Natural killer cell (primary cell): Measurements from ENCODE around the gene PLEKHG4B. TPM values are rescaled to one million over a fixed set of nuclear protein-coding genes. Genes with fewer than 3 reads are reported as not detected.
"Not testable (repeated sequence)": the region's sequence is repeated elsewhere in the genome, so short reads cannot be mapped to it uniquely, and the experiment has no call there.

ENCODE experiments used
- ATAC-seq, 3 donors: fragments of 150-1000 bp in 2 of 3; fragments of 200-7000 bp in 1 of 3; cut with Tn5 transposase; 1 replicate in 1 of 3; 2 replicates in 2 of 3; pipeline ENCODE4 v1.10.0; 2021; ENCODE audit warnings: mild to moderate bottlenecking in 2 of 3, moderate library complexity in 2 of 3
- DNase-seq, 2 donors: peaks; one replicate each; pipeline versions ENCODE4 v3.0.0 to v3.0.0-alpha.2; 2013 to 2021; ENCODE audit warnings: mixed read lengths in 1 of 2
- H3K27ac ChIP-seq: one replicate; pipeline ENCODE4 v1.5.1; 2013; ENCODE audit warnings: mild to moderate bottlenecking, low read length
- H3K27me3 ChIP-seq: one replicate; pipeline ENCODE4 v1.6.1; 2013; ENCODE audit warnings: low read length; ENCODE audit not compliant: control insufficient read depth, insufficient read depth
- H3K36me3 ChIP-seq: one replicate; pipeline ENCODE4 v1.6.1; 2013; ENCODE audit warnings: low read length; ENCODE audit not compliant: control insufficient read depth, insufficient read depth
- H3K4me1 ChIP-seq: one replicate; pipeline ENCODE4 v1.6.1; 2013; ENCODE audit warnings: low read length; ENCODE audit not compliant: control insufficient read depth, insufficient read depth
- H3K4me3 ChIP-seq: one replicate; pipeline ENCODE4 v1.5.1; 2013; ENCODE audit warnings: low read length
- H3K9me3 ChIP-seq: one replicate; pipeline ENCODE4 v1.6.1; 2013; ENCODE audit warnings: low read length; ENCODE audit not compliant: control insufficient read depth, insufficient read depth
- H3K27ac Mint-ChIP-seq, 2 donors: one replicate each; pipeline ENCODE4 v1.8.0; 2022; ENCODE audit warnings: mild to moderate bottlenecking in 2 of 2, mixed read lengths in 2 of 2, moderate library complexity in 1 of 2
- H3K27me3 Mint-ChIP-seq, 2 donors: one replicate each; pipeline ENCODE4 v1.8.0; 2022; ENCODE audit warnings: low read depth in 2 of 2, mixed read lengths in 2 of 2
- H3K36me3 Mint-ChIP-seq: one replicate; pipeline ENCODE4 v1.8.0; 2022; ENCODE audit warnings: mixed read lengths
- H3K4me1 Mint-ChIP-seq, 2 donors: one replicate each; pipeline ENCODE4 v1.8.0; 2022; ENCODE audit warnings: mixed read lengths in 2 of 2
- H3K4me3 Mint-ChIP-seq: one replicate; pipeline ENCODE4 v1.8.0; 2022; ENCODE audit warnings: mild to moderate bottlenecking, moderate library complexity, mixed read lengths
- H3K9me3 Mint-ChIP-seq, 2 donors: one replicate each; pipeline ENCODE4 v1.8.0; 2022; ENCODE audit warnings: mixed read lengths in 2 of 2
- WGBS: methylation state at CpG from one replicate; pipeline ENCODE4 v1.1.7; 2013; ENCODE audit warnings: missing lambda C conversion rate; ENCODE audit not compliant: insufficient coverage; 5-methylcytosine and 5-hydroxymethylcytosine counted together
- intact Hi-C: fragments of 100-400 bp; cut with micrococcal nuclease; formaldehyde crosslinking; loops from one replicate; pipeline ENCODE4 v1.14.2; 2022
- total RNA-seq, 4 donors: library from RNA; stranded (reverse); fragments of 120-200 nt in 1 of 4; gene quantifications; one replicate each; pipeline versions ENCODE4 v1.2.3 to v1.2.4, GENCODE V29; 2013 to 2022
- TF ChIP-seq, protein P1 (sequence below): fragments of 200-600 bp; IDR thresholded peaks from one replicate; pipeline ENCODE4 v1.8.0; 2022; ENCODE audit warnings: antibody characterized with exemption

The PLEKHG4B gene
- total RNA-seq, 3 donors from 2014 or later (not counting 1 experiment from before 2014, with no cell fraction given), result 0.07 TPM; not detected in 2

DNA sequence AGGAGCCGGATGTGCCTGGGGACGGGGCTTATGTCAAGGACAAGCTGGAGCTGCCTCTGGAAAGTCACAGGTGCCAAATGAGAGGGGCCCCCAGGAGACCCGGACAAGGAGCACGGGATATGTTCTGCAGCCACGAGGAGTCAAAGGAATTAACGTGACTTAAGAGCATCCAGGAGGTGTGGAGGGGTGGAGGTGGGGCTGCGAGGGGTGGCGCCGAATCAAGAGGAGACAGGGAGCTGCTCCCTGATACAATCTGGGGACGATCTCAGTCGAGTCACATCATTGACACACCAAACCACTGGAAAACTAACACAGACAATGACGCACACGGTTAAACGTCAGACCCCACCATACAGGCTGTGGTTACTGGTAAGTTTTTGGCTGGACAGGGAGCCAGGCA, 115.6 kb downstream of the PLEKHG4B start:
- WGBS, result 94% methylated on average over 14 of the region's 14 CpGs
- H3K27me3 ChIP-seq, result no peaks in the 10 kb centered on the region
- Mint-ChIP-seq H3K27me3 (no peaks in the 10 kb centered on the region), H3K9me3 (no peaks in the 10 kb centered on the region), H3K36me3 (peaks cover 8% of the 10 kb centered on the region), H3K4me1 (peaks cover 12 to 29% of the 10 kb centered on the region in 2 donors), H3K27ac (no peak overlapping the region), H3K4me3 (no peak overlapping the region)
- H3K27ac ChIP-seq, result no peak overlapping the region
- H3K4me3 ChIP-seq, result no peak overlapping the region
- no peaks in the 10 kb centered on the region for H3K9me3 ChIP-seq
- ATAC-seq (no peak), DNase-seq (no peak)
- no peaks in the 10 kb centered on the region for H3K4me1 ChIP-seq
- TF ChIP-seq, protein P1, sequence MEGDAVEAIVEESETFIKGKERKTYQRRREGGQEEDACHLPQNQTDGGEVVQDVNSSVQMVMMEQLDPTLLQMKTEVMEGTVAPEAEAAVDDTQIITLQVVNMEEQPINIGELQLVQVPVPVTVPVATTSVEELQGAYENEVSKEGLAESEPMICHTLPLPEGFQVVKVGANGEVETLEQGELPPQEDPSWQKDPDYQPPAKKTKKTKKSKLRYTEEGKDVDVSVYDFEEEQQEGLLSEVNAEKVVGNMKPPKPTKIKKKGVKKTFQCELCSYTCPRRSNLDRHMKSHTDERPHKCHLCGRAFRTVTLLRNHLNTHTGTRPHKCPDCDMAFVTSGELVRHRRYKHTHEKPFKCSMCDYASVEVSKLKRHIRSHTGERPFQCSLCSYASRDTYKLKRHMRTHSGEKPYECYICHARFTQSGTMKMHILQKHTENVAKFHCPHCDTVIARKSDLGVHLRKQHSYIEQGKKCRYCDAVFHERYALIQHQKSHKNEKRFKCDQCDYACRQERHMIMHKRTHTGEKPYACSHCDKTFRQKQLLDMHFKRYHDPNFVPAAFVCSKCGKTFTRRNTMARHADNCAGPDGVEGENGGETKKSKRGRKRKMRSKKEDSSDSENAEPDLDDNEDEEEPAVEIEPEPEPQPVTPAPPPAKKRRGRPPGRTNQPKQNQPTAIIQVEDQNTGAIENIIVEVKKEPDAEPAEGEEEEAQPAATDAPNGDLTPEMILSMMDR, result no peak
- intact Hi-C loops, result no loop called here
- peaks cover 30% of the 10 kb centered on the region for H3K36me3 ChIP-seq

DNA sequence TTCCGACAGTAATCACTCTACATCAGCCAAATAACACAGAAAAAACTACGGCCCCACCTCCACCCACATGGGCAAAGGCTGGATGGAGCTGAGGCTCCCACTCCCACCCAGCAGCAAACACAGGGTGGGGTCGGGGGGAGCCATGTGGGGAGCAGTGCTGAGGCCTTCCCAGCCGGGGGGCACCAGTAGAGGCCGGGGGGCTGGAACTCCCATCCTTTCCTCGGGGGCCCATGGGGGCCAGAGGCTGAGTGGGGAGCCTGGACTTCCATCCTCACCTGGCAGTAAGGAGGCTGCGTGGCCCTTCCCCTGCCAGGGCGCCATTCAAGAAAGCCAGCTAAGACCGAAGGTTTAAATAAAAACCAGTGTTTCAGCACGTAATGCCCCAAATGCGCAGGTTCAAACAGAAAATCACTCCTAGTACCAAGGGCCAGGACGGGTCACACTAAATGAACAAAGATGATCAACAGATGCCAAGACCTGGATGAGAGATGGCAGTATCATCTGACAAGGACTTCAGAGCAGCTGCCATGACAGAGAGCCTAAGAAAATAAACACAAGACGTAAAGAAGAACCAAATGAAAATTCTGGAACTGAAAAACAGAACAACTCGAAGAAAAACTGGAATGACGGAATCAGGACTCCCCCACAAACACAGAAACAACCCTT, 116.6 kb downstream of the PLEKHG4B start:
- no peaks in the 10 kb centered on the region for H3K27me3 Mint-ChIP-seq
- H3K27me3 ChIP-seq, result no peaks in the 10 kb centered on the region
- no peaks in the 10 kb centered on the region for H3K9me3 ChIP-seq
- peaks cover 8% of the 10 kb centered on the region for H3K36me3 Mint-ChIP-seq
- 93% methylated on average over 15 of the region's 15 CpGs for WGBS
- ATAC-seq (no peak), DNase-seq (no peak)
- H3K4me3 Mint-ChIP-seq, result no peak overlapping the region
- peaks cover 30% of the 10 kb centered on the region for H3K36me3 ChIP-seq
- TF ChIP-seq, protein P1, result no peak
- no peaks in the 10 kb centered on the region for H3K9me3 Mint-ChIP-seq
- no peaks in the 10 kb centered on the region for H3K4me1 ChIP-seq
- H3K4me3 ChIP-seq, result no peak overlapping the region
- intact Hi-C loops, result no loop called here
- H3K27ac Mint-ChIP-seq, result no peak overlapping the region
- H3K27ac ChIP-seq, result no peak overlapping the region
- peaks cover 12 to 29% of the 10 kb centered on the region in 2 donors for H3K4me1 Mint-ChIP-seq

DNA sequence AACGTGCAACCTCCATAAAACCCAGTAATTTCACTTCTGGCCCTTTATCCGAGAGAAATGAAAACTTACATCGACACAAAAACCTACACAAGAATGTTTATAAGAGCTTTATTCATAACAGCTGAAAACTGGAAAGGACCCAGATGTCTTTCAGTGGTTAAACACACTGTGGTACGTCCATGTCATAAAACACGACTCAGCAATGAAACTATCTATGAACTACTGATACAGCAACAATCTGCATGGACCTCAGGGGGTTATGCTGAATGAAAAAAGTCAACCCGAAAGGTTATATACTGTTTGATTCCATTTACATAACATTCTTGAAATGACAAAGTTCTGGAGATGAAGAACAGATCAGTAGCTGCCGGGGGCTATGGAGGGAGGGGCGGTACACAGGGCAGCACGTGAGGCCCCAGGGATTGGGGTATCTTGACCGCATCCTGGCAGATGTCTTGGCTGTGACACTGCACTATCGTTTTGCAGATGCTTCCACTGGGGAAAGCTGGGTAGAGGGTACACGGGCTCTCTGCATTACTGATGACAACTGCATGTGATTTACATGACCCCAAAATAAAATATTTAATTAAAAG, 121.9 kb downstream of the PLEKHG4B start:
- 87% methylated on average over 11 of the region's 12 CpGs for WGBS
- Histone ChIP-seq H3K27ac (no peak overlapping the region), H3K27me3 (no peaks in the 10 kb centered on the region), H3K4me1 (peaks cover 3% of the 10 kb centered on the region), H3K4me3 (no peak overlapping the region), H3K9me3 (no peaks in the 10 kb centered on the region), H3K36me3 (peaks cover 7% of the 10 kb centered on the region)
- Mint-ChIP-seq H3K4me1 (peaks cover 35 to 41% of the 10 kb centered on the region in 2 donors), H3K9me3 (no peaks in the 10 kb centered on the region), H3K36me3 (no peaks in the 10 kb centered on the region), H3K27ac (no peak overlapping the region), H3K27me3 (no peaks in the 10 kb centered on the region), H3K4me3 (peak overlapping the region; percentile 49)
- no peak for DNase-seq
- TF ChIP-seq, protein P1, result no peak
- no peak for ATAC-seq
- intact Hi-C loops, result no loop called here

DNA sequence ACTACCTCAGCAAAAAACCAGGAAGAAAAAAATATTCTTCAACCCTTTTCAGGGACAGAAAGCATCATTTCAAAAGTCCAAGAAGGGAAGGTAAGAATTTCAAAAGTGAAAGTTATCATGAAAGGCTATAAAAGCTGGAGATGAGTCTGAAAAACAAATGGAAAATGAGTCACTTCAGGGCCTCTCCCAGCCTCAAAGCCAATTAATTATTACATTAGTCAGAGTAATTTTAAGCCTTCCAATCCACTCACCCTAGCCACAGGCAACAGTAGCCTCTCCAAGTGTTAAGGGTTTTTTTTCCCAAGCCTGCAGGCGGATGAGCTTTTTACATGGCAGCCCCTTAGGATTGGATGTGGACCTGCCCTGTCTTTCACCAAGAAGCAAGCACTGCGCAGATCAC, 123.3 kb downstream of the PLEKHG4B start:
- intact Hi-C loops, H3K9me3 Mint-ChIP-seq, DNase-seq, H3K27me3 ChIP-seq, ATAC-seq, H3K36me3 Mint-ChIP-seq, H3K36me3 ChIP-seq, H3K4me3 ChIP-seq, H3K27ac ChIP-seq, H3K27me3 Mint-ChIP-seq, H3K9me3 ChIP-seq, H3K4me1 ChIP-seq: not testable (repeated sequence)
- Mint-ChIP-seq H3K4me1 (peaks cover 40 to 45% of the 10 kb centered on the region in 2 donors), H3K27ac (peak overlapping the region; percentile 21 to 33), H3K4me3 (peak overlapping the region; percentile 47)
- 88% methylated on average over 1 of the region's 2 CpGs for WGBS

DNA sequence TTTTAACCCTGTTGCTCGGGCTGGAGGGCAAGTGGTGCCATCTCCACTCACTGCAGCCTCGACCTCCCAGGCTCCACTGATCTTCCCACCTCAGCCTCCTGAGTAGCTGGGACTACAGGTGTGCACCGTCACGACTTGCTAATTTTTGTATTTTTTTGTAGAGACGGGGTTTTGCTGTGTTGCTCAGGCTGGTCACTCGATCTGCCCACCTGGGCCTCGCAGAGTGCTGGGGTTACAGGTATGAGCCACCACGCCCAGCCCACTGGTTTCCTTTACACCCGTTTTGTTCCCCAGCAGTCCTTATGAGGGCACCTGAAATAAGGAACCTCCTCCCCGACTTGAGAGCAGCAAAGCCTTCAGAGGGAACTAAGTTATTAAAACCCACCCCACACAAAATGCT, 124.1 kb downstream of the PLEKHG4B start:
- ATAC-seq, H3K9me3 Mint-ChIP-seq, DNase-seq, H3K4me3 Mint-ChIP-seq, H3K27ac Mint-ChIP-seq, H3K4me3 ChIP-seq, H3K27ac ChIP-seq, H3K9me3 ChIP-seq, H3K27me3 ChIP-seq, H3K27me3 Mint-ChIP-seq, H3K36me3 Mint-ChIP-seq, intact Hi-C loops, H3K36me3 ChIP-seq: not testable (repeated sequence)
- H3K4me1 ChIP-seq, result peaks cover 11% of the 10 kb centered on the region
- WGBS, result 100% methylated on average over 3 of the region's 10 CpGs
- peaks cover 44 to 50% of the 10 kb centered on the region in 2 donors for H3K4me1 Mint-ChIP-seq
